GM18520 (cell line): ENCODE data around the gene AHR.
"Not testable (repeated sequence)": the region's sequence is repeated elsewhere in the genome, so short reads cannot be mapped to it uniquely, and the experiment has no call there.

ENCODE experiments used
- ATAC-seq: cut with Tn5 transposase; IDR thresholded peaks from one replicate; pipeline ENCODE4 v1.9.1; 2021; ENCODE audit not compliant: unreplicated experiment

The AHR gene

DNA sequence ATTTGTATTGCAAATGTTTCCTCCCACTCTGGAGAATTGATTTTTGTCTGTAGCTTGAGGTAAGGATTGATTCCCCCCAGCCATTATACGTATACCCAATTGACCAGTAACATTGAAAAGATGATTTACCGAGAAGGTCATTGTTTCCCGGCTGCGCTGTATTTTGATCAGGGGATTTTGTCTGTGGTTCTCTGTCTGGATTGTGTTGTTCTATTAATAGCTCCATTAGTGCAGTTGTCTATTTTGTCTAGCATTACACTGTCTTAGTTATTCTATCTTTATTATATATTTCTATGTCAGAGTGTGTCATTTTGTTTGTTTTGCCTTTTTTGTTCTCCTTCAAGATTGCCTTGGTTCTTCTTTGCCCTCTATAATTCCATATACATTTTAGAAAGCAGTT lies 37.7 kb downstream of the AHR start:
- ATAC-seq = no peak

- ATAC-seq = no peak
Measured at GRCh38 chr7:17339139-17339538, 40.7 kb downstream of the AHR start.

GRCh38 chr7:17339952-17340351 lies 41.5 kb downstream of the AHR start:
- ATAC-seq = no peak

DNA sequence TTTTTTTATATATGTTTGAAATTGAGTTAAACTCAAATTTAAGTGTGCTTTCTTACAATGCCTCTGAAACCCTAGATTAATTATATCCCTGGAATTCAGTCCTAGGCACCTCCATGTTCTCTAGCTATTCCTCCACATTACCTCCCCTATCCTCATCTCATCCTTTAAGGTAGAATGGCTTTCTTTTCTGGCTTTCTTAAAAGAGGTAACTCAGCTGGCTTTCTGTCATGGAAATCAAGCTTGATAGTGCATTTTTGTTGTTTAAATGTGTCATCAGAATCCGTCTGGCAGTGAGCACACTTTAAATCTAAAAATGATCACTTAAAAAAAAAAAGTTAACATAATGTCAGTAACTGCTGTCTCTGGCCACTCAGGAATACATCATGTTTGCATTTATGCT lies 42.2 kb downstream of the AHR start:
- no peak for ATAC-seq

GRCh38 chr7:17342756-17343155 lies 44.3 kb downstream of the AHR start:
- no peak for ATAC-seq

DNA sequence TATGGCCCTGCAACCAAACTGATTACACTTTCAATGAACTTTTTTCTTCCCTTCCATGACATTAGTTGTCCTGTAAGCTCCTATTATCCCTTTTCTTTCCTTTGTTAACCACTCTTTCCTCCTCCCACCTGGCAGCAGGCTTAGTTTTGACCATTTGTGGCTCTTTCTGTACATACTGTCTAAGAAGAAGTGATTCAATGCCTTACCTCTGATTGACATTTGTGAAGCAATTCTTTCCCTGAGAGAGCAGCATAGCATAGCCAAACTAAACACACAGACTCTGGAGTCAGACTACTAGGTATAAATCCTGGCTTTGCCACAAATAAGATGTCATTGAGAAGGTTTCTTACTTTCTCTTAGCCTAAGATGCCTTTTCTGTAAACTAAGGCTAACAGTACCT lies 48.9 kb downstream of the AHR start:
- no peak for ATAC-seq

DNA sequence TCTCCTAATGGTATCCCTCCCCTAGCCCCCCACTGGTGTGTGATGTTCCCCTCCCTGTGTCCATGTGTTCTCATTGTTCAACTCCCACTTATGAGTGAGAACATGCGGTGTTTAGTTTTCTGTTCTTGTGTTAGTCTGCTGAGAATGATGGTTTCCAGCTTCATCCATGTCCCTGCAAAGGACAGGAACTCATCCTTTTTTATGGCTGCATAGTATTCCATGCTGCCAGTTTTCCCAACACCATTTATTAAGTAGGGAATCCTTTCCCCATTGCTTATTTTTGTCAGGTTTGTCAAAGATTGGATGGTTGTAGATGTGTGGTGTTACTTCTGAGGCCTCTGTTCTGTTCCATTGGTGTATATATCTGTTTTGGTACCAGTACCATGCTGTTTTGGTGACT lies 50.5 kb downstream of the AHR start:
- not testable (repeated sequence) for ATAC-seq

DNA sequence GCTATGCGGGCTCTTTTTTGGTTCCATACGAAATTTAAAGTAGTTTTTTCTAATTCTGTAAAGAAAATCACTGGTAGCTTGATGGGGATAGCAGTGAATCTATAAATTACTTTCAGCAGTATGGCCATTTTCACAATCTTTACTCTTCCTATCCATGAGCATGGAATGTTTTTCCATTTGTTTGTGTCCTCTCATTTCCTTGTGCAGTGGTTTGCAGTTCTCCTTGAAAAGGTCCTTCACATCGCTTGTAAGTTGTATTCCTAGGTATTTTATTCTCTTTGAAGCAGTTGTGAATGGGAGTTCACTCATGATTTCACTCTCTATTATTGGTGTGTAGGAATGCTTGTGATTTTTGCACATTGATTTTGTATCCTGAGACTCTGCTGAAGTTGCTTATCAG lies 51.9 kb downstream of the AHR start:
- ATAC-seq = not testable (repeated sequence)

DNA sequence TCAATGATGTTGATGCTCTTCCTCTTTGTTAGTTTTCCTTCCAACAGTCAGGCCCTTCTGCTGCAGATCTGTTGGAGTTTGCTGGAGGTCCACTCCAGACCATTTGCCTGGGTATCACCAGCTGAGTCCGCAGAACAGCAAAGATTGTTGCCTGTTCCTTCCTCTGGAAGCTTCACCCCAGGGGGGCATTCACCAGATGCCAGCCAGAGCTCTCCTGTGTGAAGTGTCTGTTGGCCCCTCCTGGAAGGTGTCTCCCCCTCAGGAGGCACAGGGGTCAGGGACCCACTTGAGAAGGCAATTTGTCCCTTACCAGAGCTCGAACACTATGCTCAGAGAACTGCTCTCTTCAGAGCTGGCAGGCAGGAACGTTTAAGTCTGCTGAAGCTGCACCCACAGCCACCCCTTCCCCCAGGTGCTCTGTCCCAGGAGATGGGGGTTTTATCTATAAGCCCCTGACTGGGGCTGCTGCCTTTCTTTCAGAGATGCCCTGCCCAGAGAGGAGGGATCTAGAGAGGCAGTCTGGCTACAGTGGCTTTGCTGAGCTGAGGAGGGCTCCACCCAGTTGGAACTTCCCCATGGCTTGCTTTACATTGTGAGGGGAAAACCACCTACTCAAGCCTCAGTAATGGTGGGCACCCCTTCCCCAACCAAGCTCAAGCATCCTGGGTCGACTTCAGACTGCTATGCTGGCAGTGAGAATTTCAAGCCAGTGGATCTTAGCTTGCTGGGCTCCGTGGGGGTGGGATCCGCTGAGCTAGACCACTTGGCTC lies 55.4 kb downstream of the AHR start:
- ATAC-seq = not testable (repeated sequence)

DNA sequence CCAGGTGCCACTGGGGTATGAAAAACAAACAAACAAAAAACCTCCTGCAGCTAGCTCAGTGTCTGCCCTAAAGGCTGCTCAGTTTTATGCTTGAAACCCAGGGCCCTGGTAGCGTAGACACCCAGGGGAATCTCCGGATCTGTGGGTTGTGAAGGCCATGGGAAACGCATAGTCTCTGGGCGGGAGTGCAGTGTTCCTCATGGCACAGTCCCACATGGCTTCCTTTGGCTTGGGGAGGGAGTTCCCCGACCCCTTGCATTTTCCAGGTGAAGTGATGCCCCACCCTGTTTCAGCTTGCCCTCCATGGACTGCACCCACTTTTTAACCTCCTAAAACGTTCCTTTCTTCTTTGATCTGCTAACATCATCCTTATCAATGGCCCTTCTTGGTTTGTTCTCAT lies 56.0 kb downstream of the AHR start:
- ATAC-seq = no peak

DNA sequence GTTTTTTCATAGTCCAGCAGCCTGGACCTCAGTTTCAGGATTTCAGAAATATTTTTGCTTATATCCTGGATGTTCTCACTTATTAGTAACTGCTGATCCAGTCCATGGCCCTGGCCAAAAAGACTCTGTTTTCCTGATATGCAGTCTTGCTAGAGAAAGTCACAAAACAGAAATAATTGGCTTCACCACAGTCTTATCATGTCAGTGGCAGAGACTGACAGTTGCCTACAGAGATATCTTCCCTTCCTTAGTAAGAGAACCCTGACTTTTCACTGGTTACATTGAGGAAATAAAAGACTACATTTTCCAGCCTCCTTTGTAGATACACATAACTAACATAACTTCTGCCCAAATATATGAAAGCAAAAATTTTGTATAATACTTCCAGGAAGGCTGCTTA lies 56.6 kb downstream of the AHR start:
- no peak for ATAC-seq

DNA sequence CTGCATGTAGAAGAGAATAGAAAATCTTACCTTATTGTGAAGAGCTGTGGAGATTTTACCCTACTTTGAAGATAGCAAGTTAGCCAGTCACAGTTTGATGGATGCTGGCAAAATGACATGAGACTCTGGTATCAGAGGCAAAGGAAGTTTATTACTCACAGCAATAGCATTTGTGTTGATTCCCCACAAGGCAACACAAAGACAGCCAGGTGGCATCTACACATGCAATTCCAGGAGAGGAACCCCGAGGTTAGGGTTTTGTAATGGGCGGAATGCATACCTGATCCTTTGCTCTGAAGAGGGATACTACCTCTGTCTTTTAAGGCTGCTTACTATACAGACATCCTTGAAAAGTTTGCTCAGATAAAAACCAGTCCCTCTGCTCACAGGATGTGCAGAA lies 59.5 kb downstream of the AHR start:
- no peak for ATAC-seq

- ATAC-seq = no peak
Measured at GRCh38 chr7:17359610-17360009, 61.2 kb downstream of the AHR start.

- ATAC-seq = no peak
Measured at GRCh38 chr7:17362439-17363105, 64.1 kb downstream of the AHR start.

- ATAC-seq = no peak
Measured at GRCh38 chr7:17364671-17365070, 66.2 kb downstream of the AHR start.

DNA sequence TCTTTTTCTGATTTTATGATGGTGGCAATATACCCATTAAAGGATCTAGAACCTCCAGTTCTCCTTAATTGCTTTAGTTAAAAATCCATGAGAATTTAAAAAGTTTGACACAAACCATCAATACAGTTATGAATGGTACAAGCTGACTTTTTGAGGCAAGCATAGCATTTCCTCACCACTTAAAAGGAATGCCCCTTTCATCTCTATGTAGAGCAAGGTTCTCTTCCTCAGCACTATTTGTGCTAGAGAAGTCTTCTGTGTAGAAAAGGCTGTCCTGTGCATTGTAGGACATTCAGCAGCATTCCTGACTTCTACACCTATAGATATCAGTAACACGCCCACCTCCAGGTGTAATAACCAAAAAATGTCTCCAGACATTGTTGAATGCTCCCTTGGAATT lies 67.3 kb downstream of the AHR start:
- ATAC-seq = no peak

DNA sequence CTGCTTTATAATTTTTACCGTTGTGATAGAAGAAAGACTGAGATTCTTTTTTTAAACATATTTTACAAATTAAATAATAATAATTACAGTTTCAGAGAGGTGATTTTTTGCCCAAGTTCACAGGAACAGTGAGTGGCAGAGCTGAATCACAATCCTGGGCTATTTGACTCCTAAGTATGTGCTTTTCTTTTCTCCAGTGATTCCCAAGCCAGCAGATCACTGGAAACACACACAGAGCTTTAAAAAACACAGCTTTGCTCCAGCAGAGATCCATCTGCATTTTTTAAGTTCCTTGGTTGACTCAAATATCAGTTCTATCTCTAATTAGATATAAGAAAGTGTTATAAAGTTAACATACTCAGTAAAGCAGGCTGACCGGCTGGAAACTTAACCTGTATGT lies 69.0 kb downstream of the AHR start:
- ATAC-seq = no peak

- ATAC-seq = no peak
Measured at GRCh38 chr7:17368856-17369524, 70.5 kb downstream of the AHR start.

GRCh38 chr7:17369691-17370426 lies 71.4 kb downstream of the AHR start:
- ATAC-seq = no peak

DNA sequence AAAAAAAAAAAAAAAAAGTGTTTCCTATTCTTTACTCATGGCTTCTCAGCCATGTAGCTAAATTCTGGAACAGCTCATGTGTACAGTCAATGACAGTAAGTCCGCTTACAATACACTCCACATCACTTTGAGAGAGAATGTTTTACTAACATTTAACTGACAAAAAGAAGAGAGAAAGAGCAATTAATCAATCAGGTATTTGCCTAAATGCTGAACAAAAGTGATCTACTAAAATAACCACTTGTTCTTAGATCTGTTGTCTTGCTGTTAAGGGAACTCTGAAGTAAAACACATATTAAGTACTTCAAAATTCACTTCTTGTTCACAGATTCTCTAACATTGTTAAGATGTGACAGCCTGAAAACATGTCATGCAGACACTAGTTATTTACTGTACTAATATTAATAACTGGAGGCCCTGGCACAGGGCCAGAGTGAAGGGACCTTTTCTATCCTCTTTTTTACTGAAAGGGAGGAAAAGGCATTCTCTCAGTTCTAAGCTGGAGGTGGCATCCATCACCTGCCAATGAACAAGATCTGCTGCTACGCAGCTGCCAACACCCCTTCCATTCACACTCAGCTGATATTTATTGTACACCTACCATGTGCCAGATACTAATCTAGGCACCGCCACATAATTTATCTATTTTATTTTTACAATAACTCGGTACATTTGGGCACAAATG lies 72.6 kb downstream of the AHR start:
- no peak for ATAC-seq
